Measurements from ENCODE around the gene DOCK1.

Gene DOCK1

DNA sequence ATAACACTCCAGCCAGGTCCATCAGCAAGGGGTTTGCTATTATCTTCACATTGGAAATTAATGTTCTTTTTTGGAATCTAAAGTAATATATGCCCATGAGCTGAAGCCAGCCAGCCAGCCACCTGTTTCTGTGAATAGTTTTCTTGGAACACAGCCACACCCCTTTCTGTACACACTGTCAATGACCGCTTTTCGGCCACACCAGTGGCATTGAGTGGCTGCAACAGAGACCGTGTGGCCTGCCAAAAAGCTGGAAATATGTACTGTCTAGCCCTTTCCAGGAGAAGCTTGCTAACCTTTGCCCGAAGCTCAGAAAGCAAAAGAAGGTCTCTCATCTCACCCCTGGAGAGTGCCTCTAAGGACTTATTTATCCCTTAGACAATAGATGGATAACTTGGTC, 545.4 kb downstream of the DOCK1 start:
- no peak for DNase-seq (ENCODE audit: low read depth)
- no peak overlapping the region for H3K4me3 ChIP-seq (ENCODE audit: control insufficient read depth, low read depth, low read length)
- TF ChIP-seq CTCF (IDR thresholded peaks at IDR 0.05; ENCODE audit: control insufficient read depth, insufficient read depth, low read depth, low read length, missing control alignments): no peak

DNA sequence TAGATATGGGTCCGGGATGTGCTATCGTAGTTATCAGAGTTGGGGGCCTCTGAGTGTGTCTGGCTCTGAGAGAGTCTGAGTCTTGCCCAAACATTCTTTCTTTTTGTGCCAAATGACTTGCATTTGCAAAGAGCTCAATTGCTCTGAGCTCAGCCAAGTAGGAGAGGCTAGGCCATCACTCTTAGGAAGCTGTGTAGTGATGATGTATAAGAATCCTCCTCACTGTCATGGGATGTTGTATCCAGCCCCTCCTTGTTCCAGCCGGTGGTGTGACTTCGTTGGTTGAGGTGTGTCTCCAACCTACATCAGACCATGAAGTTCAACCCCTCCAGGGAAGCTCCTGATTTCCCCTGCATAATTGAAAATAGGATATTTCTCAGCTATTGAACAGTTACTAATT, 546.4 kb downstream of the DOCK1 start:
- H3K4me3 ChIP-seq (ENCODE audit: control insufficient read depth, low read depth, low read length): no peak overlapping the region
- TF ChIP-seq CTCF (IDR thresholded peaks at IDR 0.05; ENCODE audit: control insufficient read depth, insufficient read depth, low read depth, low read length, missing control alignments): no peak

GRCh38 chr10:127452568-127452967, 547.3 kb downstream of the DOCK1 start:
- no peak for DNase-seq (ENCODE audit: low read depth)
- no peak overlapping the region for H3K4me3 ChIP-seq (ENCODE audit: control insufficient read depth, low read depth, low read length)
- no peak for TF ChIP-seq CTCF (IDR thresholded peaks at IDR 0.05; ENCODE audit: control insufficient read depth, insufficient read depth, low read depth, low read length, missing control alignments)

More for the DNA sequence above, 546.4 kb downstream of the DOCK1 start:
- no peak for DNase-seq (ENCODE audit: low read depth)

DNA sequence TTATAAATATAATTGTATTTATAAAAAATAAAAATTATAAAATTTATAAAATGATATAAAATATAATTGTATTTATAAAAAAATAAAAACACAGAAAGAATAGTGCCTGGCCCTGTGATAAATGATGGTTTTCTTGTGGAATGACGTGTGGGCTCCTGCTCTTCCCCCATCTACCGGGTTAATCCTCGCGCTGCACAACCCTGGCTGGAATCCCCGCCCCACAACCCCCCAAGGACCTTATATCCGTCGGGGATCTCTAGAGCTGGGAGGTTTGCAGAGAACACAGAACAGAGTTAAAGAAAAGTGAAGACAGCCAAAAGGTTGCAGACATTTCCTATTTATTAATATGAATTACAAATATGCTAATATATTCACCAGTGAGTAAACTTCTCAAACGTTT, 548.5 kb downstream of the DOCK1 start:
- no peak for DNase-seq (ENCODE audit: low read depth)
- H3K4me3 ChIP-seq (ENCODE audit: control insufficient read depth, low read depth, low read length): no peak overlapping the region
- TF ChIP-seq CTCF (IDR thresholded peaks at IDR 0.05; ENCODE audit: control insufficient read depth, insufficient read depth, low read depth, low read length, missing control alignments): no peak

DNA sequence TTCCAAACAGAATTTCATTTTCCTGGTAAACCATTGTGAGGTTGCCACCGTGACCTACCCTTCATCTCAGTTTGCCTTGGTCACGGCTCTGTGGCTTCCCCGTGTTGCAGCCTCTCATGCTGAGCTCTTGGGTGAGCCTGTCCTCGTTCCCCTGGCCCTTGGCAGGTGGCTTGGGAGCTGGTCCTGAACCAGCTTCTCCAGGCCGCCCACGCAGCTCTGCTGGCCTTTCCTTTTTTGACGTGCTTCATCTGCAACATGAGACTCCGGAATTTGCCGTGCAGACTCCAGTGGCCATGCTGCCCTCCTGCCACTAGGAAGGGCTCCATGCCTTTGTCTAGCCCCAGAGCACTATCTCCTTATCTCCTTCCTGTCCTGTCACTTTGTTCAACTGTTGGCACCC, 550.9 kb downstream of the DOCK1 start:
- H3K4me3 ChIP-seq (ENCODE audit: control insufficient read depth, low read depth, low read length): no peak overlapping the region
- no peak for DNase-seq (ENCODE audit: low read depth)
- TF ChIP-seq CTCF (IDR thresholded peaks at IDR 0.05; ENCODE audit: control insufficient read depth, insufficient read depth, low read depth, low read length, missing control alignments): no peak

DNA sequence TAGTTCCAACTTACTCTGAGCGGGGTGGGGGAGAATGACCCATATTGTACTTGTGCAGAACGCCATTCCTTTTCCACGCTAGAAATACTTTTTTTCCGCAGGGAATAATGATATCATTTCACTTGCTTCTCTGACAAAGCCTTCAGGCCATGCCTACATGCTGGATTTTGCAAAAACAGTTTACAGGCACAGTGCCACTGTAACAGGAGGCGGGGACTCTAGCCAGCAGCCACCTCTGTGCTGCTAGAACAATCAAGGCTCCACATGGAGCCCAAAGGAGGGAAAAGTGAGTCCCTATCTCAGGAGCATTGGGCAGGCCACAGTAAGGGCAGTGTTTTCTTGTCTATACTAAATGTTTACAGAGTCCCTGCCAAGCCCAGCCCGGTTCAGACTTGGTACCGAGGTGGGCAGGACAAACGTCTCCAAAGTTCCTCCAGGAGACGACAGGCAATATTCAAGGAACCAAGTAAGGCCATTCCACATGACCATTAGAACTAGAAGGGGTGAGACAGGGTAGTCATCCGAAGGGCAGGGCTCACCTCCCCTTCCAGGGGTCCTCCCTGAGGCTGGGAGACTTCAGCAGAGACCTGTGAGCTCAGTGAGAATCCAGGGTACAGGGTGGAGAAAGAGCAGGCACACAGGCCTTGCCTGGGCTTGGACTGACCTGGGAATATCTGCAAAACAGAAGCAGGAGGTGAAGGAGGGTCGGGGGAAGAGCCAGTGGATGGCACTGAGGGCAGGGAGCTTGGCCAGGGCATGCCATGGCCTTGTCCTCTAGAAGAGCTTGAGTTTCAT, 553.0 kb downstream of the DOCK1 start:
- no peak overlapping the region for H3K4me3 ChIP-seq (ENCODE audit: control insufficient read depth, low read depth, low read length)
- DNase-seq (ENCODE audit: low read depth): no peak
- no peak for TF ChIP-seq CTCF (IDR thresholded peaks at IDR 0.05; ENCODE audit: control insufficient read depth, insufficient read depth, low read depth, low read length, missing control alignments)
